ENCODE results near the gene TRIM25.

TRIM25 gene

DNA sequence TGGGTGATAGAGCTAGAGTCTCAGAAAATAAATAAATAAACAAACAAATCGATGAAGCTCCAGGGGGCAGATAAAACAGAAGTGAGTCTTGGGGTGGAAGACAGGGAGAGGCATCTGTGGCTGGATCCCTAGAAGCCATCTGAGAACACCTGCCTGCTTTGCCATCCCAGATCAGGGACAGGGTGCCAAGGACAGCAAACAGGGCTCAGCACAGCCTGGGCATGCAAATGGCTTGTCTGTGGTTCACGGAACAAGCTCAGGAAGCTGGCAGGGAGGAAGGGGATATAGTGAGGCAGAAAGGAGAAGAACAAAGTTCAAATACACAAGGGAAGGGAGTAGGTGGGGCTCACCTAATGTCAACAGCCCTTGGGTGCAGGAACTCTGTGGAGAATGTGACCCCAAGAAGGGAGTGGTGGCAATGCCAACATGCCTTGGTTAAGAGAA lies 27.5 kb downstream of the TRIM25 start:
- ChIA-PET POLR2A (ENCODE audit: low non-redundant PET) (no interaction called here), CTCF (no interaction called here)
- TF ChIP-seq, protein P1, sequence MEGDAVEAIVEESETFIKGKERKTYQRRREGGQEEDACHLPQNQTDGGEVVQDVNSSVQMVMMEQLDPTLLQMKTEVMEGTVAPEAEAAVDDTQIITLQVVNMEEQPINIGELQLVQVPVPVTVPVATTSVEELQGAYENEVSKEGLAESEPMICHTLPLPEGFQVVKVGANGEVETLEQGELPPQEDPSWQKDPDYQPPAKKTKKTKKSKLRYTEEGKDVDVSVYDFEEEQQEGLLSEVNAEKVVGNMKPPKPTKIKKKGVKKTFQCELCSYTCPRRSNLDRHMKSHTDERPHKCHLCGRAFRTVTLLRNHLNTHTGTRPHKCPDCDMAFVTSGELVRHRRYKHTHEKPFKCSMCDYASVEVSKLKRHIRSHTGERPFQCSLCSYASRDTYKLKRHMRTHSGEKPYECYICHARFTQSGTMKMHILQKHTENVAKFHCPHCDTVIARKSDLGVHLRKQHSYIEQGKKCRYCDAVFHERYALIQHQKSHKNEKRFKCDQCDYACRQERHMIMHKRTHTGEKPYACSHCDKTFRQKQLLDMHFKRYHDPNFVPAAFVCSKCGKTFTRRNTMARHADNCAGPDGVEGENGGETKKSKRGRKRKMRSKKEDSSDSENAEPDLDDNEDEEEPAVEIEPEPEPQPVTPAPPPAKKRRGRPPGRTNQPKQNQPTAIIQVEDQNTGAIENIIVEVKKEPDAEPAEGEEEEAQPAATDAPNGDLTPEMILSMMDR (conservative IDR thresholded peaks at IDR 0.05; ENCODE audit: low read depth) = no peak
- H3K27ac ChIP-seq = no peak overlapping the region
- no peak for DNase-seq (ENCODE audit: low spot score)

DNA sequence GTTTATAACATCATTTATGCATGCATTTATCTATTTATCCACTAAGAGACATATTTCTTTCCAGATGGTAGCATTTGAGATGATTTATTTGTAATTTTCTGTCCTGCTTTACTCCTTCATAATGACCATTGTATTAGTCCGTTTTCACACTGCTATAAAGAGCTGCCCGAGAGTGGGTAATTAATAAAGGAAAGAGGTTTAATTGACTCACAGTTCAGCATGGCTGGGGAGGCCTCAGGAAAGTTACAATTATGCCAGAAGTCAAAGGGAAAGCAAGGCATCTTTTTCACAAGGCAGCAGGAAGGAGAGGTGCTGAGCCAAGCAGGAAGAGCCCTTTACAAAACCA lies 28.6 kb downstream of the TRIM25 start:
- ChIA-PET POLR2A (ENCODE audit: low non-redundant PET) (no interaction called here), CTCF (no interaction called here)
- no peak for DNase-seq (ENCODE audit: low spot score)
- TF ChIP-seq, protein P1 (conservative IDR thresholded peaks at IDR 0.05; ENCODE audit: low read depth) = no peak
- H3K27ac ChIP-seq = no peak overlapping the region

DNA sequence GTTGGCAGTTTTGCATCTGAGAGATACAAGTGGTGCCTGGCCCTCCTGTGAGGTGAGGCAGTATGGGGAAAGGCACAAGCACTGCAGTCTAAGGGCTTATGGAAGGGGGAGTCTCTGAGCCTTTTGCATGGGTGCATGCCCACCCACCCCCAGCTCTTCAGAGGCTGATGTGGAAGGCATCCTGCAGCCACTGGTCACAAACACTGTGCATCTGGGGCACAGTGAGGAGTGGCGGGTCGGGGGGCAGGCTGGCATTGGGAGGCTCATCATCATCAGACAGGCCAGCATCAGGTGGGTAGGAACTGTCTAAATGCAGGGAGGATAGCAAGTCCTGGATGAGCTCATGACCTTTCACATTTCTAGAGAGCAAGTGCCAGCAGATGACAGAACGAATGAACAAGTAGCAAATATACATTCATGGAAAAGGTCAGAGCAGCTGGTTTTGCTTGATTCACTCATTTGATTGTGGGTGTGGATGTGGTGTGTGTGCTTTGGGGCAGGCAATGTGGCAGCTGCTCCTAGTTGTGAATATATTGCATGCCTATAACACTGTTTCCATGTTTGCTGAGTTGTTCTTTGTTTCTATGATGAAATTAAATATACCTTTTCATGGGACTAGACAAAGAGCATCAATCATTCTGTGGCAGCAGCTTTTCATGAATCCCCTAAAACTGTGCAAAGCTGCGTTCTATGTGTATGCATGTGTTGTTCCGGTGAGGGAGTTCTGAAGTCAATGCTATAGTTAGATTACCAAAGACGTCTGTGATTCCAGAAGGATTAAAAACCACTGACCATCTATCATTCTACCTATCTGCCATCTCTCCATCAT lies 29.2 kb downstream of the TRIM25 start:
- ChIA-PET POLR2A (ENCODE audit: low non-redundant PET) (no interaction called here), CTCF (no interaction called here)

DNA sequence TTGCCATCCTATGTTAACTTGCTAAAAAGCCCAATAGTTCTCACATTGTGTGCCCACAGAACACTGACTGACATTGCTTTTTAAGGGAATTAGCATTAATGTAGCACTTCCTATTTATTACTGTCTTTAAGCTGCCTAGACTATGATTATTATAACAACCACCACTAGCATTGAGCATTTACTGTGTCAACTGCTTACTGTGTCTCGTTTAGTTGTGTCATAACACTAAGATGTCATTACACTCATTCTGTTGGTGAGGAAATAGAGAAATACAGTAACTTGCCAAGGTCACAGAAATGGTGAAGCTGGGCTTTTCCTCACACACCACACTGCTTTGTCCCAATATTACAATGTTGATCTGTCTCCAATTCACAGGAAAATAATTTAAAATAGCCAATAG lies 30.2 kb downstream of the TRIM25 start:
- no peak overlapping the region for H3K27ac ChIP-seq
- no peak for DNase-seq (ENCODE audit: low spot score)
- ChIA-PET POLR2A (ENCODE audit: low non-redundant PET) (interaction anchor here (0.6 kb wide), 1 partner anchor 26 kb away, joined by 4 read pairs; no protein-coding TSS in a partner anchor), CTCF (no interaction called here)
- TF ChIP-seq, protein P1 (conservative IDR thresholded peaks at IDR 0.05; ENCODE audit: low read depth) = no peak

More for the DNA sequence above, 29.2 kb downstream of the TRIM25 start:
- TF ChIP-seq, protein P1 (conservative IDR thresholded peaks at IDR 0.05; ENCODE audit: low read depth) = no peak
- DNase-seq (ENCODE audit: low spot score) = no peak
- no peak overlapping the region for H3K27ac ChIP-seq

DNA sequence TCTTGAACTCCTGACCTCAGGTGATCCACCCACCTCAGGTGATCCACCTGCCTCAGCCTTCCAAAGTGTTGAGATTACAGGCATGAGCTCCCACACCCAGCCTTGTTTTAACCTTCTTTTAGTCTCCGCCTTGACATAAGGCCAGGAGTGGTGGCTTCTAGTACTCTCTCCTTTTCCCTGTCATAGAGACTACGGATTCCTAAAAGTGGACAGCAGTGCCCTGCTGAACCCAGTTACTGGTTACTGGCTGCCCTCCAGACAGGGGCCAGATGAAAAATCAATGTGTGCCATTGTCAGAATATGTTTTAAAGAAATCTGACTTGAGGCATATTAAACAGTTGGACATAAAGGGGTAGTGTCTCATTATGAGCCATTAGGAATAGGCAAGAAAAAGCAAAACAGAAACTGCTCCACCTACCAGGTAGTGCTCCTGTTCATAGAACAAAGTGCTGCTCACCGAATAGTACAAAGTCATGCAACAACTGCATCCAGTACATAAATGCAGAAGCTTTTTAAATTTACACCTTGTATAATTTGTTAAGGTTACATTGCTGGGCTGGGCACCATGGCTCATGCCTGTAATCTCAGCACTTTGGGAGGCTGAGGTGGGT lies 32.1 kb downstream of the TRIM25 start:
- CTCF ChIA-PET = interaction anchor here (0.6 kb wide), 1 partner anchor 44 kb away, joined by 3 read pairs; no protein-coding TSS in a partner anchor
- TF ChIP-seq, protein P1 (conservative IDR thresholded peaks at IDR 0.05; ENCODE audit: low read depth) = no peak
- DNase-seq (ENCODE audit: low spot score) = no peak

DNA sequence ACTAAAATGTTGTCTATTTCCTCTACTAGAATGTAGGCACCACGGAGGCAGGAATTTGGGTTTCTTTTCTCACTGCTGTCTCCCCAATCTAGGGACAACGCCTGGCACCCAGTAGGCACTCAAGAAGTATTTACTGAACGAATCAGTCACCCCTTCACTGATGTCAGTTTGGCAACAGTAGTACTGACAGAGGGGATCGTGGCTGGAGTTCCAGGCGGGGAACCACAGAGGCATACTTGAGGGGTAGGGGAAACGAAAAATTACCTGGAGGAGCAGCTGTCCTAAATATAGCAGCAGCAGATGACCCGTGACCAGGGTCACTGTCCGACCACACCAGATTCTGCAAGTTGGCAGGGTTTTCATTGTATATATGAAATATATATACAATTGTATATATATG lies 33.3 kb downstream of the TRIM25 start:
- no peak overlapping the region for H3K27ac ChIP-seq
- ChIA-PET CTCF (no interaction called here), POLR2A (ENCODE audit: low non-redundant PET) (no interaction called here)
- TF ChIP-seq, protein P1 (conservative IDR thresholded peaks at IDR 0.05; ENCODE audit: low read depth) = no peak
- DNase-seq (ENCODE audit: low spot score) = no peak

More for the DNA sequence above, 32.1 kb downstream of the TRIM25 start:
- H3K27ac ChIP-seq = no peak overlapping the region
- POLR2A ChIA-PET (ENCODE audit: low non-redundant PET) = no interaction called here
